Measurements from ENCODE around the gene SOS2.
"Not testable (repeated sequence)": the region's sequence is repeated elsewhere in the genome, so short reads cannot be mapped to it uniquely, and the experiment has no call there.

Gene SOS2

DNA sequence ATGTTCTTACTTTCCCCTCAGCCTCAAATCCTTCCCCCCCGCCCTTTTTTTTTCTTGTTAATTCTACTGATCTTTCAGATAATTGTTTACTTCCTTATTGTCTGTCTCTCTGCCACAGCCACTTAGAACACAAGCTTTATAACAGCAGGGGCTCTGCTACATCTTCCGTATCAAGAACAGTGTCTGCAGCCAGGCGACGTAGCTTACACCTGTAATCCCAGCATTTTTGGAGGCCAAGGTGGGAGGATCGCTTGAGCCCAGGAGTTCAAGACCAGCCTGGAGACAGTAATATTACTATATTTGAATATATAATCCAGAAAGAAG is 5.4 kb downstream of the SOS2 start:
- no peak for DNase-seq (ENCODE audit: low read depth, low spot score)

DNA sequence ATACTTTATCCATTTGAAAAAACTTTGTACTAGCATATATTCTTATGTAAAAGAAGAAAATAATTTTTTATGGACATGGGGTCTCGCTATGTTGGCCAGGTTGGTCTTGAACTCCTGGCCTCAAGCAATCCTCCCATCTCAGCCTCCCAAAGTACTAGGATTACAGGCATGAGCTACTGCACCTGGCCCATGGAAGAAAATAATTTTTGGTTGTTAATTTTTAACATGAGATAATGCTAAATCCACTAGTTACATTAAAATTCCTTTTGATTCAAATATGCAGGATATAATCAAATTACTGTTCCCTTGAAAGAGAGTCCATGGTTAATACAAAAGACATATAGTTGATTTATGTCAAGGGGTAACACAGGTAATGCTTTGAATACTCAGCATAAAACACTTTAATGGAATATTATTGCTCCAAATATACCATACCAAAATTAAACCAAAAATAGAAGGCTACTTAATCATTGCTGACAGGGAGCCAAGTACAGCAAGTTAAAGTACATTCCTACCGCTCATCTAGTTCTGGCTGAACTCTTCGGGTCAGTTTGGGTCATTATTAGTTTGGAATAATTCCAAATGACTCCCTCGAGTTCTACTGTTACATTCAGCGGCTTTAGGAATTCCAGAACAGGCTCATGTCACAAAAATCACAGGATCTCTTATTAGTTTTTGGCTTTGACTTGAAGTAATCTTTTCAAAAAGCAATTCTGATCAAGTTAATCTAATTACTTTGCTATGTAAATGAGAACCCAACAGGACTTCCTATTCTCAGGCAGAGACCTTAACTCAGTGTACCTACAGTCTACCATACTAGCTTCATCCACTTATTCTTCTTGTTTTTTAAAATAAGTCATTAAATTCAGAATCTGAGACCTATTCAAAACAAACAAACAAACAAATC is 6.1 kb downstream of the SOS2 start:
- no peak for DNase-seq (ENCODE audit: low read depth, low spot score)

DNA sequence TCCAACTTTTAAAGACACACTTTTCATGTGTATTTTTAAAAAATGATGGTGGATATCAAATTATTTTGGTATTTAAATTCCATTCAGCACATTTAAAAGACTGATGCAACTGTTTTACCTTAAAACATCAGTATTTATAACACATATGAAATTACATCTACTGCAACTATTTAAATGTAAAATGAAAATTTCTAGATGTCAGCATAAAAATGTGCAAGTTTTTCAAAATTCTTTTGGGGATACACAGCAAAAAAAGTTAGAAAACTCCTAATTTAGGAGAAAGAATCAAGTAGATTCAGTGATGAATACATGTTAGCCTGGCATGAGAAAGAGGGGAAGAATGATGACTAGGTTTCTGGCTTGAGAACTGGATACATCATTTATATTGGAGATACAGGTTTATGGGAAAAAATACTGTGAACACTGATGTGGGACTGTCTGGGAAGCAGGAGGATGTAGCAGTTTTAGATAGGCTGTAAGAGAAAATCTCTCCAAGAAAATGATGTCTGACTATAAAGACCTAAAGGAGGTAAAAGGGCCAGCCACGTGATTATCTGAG is 9.2 kb downstream of the SOS2 start:
- no peak for DNase-seq (ENCODE audit: low read depth, low spot score)

DNA sequence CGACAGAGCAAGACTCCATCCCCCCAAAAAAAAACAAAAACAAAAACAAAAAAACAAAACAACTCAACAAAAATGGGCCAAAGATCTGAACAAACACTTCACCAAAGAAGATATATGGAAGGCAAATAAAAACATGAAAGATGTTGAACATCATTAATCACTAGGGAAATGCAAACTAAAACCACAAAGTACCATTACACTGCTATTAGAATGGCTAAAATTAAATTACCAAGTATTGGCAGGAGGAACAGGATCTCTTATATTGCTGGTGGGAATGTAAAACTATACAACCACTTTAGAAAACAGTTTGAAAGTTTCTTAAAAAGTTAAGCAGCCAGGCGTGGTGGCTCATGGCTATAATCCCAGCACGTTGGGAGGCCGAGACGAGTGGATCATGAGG is 12.9 kb downstream of the SOS2 start:
- DNase-seq (ENCODE audit: low read depth, low spot score) = no peak

DNA sequence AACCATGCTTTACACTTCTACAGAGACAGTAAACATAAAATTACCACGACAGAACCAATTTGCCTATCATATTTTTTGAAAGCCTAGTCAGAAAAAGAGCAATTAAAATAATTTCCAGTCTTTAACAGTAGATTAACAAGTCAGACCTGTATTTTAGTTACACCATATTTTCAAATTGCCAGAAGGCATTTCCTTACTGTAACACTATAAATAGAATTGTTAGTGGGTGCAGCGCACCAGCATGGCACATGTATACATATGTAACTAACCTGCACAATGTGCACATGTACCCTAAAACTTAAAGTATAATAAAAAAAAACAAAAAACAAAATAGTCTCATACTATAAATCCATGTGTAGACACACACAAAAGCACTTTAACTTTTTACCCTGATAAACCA is 16.0 kb downstream of the SOS2 start:
- no peak for DNase-seq (ENCODE audit: low read depth, low spot score)

DNA sequence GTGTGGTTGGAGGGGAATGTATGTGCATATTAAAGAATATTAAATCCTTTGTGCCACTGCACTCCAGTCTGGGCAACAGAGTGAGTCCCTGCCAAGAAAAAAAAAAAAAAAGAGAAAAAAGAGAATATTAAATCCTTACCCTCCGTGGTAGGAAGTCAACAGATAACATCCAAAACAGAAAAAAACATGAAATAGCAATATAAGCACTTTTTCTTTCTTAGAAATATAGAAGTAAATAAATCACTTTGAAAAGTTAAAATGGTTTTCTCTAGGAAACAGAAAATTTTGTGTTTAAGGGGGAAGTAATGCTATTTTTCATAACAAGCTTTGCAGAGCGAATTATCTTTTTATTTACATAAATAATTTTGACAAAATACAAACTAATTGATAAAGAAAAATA is 17.6 kb downstream of the SOS2 start:
- DNase-seq (ENCODE audit: low read depth, low spot score) = no peak

DNA sequence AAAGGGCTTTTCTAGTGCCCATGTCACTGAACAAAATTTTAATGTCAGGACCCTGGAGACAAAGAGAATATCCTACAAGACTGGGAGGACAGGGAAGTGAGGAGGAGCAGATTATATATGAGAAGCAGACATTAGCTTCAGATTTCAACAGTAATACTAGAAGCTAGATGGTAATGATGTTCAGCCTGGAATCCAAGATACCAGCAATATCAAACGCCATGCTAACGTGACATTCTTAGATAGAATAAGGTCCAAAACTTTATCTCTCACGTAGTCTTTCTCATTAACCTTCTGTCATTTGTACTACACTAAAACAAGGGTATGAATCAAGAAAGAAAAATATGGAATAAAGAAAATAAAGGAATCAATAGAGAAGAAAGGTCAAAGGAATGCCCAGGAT is 18.7 kb downstream of the SOS2 start:
- no peak for DNase-seq (ENCODE audit: low read depth, low spot score)

DNA sequence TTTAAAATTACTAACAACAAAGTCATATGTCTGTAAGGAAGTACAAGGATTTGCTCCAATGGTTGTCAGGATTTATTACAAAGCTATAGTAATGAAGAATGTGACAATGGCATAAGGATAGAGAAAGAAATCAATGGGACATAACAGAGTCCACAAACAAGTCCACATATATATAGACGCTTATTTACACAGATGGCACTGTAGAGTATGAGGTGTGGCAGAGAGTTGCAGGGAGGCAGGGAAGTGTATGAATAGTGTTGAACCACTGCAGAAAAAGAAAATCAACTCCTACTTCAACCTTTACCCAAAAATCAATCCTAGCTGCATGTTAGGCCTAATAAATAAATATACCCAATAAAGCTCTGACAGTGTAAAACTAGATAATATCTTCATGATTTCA is 21.3 kb downstream of the SOS2 start:
- DNase-seq (ENCODE audit: low read depth, low spot score) = no peak

DNA sequence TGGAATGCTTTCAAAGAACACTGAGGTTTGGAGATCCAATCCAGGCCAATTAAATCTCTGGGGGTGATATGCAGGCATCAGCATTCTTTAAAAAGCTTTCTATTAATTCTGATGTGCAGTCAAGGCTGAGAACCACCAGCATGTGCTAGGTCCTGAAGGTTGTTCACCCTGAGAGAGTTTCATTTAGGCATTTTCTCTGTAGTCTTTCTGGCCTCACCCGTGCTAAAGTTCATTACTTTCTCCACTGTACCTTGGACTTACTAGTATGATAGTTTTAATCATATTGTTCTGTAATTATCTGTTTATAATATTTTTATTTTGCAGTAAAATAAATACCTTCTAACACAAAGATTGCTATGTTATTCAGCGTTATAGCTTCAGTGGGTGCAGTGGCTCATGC is 32.9 kb downstream of the SOS2 start:
- no peak for DNase-seq (ENCODE audit: low read depth, low spot score)

DNA sequence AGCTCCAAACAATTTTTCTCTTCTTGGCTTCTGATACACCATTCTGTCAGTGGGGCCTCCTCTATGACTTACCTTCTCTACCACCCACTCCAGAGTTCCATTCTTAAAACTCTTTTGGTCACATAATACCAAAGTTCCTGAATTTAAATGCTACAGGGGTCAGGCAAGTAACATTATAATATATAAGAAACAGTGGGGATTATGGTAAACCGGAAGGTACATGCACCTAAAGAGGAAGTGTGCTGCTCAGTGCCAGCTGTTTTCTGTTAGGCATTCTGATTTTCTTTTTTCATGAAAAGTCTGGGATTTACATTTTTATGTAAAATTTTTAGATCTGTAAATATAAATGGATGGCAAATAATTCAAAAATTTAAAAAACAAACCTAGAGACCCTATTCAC is 39.9 kb downstream of the SOS2 start:
- DNase-seq (ENCODE audit: low read depth, low spot score) = no peak

DNA sequence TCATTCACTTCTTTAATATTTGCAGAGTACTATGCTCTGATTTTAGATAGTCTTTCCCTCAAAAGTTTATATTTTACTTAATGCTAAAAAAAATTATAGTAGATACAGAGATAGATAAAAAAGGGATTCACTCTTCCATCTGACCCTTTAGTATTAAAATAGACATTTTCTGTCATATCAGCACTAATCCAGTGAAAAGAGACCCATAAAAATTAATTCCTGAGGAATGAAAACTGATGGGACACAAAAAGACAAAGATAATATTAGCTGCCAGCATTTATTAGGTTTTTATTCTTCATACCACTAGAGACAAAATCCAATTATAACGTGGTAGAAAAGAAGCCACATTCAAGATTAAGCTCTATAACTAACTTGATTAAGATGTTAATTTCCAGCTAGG is 45.3 kb downstream of the SOS2 start:
- no peak for DNase-seq (ENCODE audit: low read depth, low spot score)

DNA sequence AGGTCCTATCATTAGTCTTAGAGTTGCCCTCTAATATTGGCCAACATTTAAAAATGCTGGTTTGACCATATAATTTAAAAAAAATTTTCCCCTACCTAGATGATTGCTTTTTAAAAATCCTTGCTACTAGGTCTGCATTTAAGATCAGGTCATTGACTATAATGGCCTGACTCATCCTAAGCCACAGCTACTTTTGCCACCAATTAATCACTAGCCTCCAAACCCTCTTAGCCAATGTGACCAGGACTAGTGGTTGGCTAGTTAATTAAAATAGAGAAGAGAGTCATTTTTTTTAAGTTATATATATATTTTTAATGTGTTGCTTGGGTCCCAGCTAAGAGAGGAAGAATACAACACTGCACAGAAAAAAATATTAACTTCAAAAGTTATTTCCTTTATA is 57.5 kb downstream of the SOS2 start:
- DNase-seq (ENCODE audit: low read depth, low spot score) = no peak

DNA sequence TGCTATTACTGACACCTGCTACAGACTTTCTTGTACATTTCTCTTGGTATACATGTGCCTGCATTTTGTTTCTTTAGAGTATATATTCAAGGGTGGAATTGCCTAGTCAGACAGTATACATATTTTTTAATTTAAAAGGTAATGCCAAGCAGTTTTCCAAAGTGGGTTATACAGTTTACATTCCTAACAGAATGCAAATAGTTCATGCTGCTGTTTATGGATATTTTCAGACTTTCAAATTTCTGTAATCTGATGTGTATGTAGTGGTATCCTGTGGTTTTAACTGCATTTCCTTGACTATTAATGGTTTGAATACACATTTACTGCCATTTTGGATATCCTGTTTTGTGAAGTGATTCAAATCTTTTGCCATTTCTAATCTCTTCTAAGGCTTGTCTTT is 59.5 kb downstream of the SOS2 start:
- DNase-seq (ENCODE audit: low read depth, low spot score) = no peak

DNA sequence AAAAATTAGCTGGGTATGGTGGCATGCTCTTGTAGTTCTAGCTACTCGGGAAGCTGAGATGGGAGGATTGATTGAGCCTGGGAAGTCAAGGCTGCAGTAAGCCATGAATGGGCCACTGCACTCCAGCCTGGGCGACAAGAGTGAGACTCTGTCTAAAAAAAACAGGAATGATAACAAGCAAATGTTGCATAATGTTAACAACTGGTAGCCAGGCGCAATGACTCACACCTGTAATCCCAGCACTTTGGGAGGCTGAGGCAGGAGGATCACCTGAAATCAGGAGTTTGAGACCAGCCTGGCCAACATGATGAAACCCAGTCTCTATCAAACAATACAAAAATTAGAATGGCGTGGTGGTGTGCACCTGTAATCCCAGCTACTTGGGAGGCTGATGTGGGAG is 64.0 kb downstream of the SOS2 start:
- not testable (repeated sequence) for DNase-seq (ENCODE audit: low read depth, low spot score)

DNA sequence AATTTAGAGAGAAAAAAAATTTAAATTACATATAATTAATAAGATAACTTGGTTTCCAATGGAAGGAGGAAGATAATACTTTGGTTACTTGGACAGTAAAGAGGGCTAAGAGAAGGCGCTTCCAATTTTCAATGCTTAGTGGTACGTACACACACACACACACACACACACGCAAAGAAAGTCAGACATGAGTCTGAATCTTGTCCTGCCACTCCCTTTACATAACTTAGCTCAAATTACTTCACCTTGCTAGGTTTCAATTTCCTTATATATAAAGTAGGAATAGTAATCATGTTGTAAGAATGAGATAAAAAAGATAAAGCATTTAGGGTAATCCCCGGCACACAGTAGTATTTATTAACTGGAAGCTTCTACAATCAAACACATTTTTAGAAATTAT is 75.3 kb downstream of the SOS2 start:
- DNase-seq (ENCODE audit: low read depth, low spot score) = no peak

DNA sequence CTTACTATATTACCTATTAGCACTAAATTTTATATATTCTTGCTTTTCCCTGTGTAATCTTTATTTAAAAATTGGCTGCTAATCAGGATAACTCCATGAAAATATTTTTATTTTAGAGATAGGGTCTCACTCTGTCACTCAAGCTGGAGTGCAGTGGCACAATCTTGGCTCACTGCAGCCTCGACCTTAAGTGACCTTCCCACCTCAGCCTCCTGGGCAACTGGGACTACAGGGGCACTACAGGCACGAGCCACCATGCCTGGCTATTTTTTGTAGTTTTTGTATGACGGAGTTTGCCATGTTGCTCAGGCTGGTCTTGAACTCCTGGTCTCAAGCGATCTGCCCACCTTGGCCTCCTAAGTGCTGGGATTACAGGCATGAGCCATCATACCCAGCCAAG is 82.6 kb downstream of the SOS2 start:
- DNase-seq (ENCODE audit: low read depth, low spot score) = no peak

DNA sequence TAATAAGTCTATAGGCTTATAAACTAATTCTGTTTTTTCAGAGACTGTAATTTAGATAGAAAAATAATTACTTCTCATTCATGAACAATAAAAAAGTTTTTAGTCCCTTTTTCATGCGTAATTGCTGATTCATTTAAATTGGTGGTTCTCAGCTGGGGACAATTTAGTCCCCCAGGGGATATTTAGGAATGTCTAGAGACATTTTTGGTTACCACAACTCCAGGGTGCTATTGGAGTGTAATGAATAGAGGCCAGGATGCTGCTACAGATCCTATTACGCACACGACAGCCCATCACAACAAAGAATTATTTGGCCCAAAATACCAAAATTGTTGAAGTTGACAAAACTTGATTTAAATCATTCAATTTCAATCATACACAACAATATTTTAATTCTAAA is 92.2 kb downstream of the SOS2 start:
- no peak for DNase-seq (ENCODE audit: low read depth, low spot score)

DNA sequence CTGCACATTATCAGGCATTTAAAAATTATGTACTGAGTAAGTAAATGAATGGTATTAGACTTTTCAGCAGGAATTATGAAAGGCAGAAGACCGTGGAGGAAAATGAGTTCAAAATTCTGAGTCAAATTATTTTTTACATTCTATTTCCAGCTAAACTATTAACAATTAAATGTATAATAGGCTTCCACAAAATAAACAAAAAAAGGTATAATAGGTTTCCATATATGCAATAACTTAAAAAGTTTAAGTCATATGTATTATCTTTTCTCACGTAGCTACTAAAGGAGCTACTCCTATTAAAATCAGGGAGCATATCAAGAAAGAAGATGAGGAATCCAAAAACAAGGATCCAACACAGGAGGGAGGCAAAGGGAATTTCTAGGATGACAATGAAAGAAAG is 103.6 kb downstream of the SOS2 start:
- no peak for DNase-seq (ENCODE audit: low read depth, low spot score)

DNA sequence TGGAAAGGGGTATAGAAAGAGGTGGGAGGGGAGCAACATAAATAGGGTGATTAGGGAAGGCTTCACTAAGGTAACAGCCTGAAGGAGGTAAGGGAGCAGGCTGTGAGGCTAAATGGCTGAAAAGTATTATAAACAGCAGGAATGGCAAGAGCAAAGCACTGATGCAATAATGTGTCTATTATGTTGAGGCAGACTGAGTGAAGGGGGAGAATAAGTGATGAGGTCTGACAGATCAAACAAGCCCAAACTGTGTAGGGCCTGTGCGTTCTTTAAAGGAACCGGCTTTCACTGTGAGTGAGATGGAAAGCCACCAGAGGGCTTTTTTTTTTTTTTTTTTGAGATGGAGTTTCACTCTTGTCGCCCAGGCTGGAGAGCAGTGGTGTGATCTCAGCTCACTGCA is 108.3 kb downstream of the SOS2 start:
- DNase-seq (ENCODE audit: low read depth, low spot score) = no peak

DNA sequence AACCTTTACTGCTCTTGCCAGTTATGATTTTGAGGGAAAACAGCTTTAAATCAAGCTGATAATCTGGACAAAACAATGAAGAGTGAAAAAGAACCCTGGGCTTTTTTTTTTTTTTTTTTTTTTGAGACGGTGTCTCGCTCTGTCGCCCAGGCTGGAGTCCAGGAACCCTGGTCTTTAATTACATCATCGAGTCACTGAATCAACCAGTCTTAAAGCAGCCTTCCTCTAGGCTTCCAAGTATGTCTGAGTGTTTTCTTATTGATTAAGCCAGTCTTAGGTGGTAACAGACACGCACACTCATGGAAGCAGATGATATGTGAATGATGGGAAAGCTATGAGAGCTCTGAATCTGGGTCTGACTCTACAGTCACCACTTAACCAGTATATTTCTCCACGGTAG is 109.1 kb downstream of the SOS2 start:
- DNase-seq (ENCODE audit: low read depth, low spot score) = no peak

DNA sequence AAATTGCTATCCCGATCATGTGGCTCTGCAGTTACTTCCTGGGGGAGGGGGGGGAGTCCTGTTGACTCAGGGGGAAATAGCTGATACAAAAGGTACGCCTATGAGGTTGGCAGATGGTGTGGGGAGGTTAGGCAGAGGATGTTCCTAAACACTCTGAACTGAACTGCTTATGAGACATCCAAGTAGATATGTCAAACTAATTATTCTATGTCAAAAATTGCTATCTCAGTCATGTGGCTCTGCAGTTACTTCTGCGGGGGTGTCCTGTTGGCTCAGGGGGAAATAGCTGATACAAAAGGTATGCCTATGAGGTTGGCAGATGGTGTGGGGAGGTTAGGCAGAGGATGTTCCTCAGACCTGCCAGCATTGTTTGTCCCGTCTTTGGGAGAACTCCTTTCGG is 109.9 kb downstream of the SOS2 start:
- no peak for DNase-seq (ENCODE audit: low read depth, low spot score)

DNA sequence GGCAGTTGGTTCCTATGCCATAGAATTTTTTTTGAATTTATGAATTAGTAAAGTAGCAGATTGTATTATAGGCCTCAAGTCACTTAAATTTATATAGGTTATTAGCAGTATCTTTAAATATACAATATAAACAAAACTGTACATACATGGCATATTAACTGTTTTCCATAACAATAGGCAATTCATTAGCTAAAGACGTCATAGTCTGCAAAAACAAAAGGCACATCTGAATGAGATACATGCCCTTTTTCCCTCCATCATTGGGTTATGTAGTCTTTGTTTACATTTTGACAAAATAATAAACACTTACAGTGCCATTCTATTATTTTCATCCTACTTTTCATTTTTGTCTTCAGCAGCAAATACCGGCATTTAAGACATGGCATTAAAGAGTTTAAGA is 113.9 kb downstream of the SOS2 start:
- DNase-seq (ENCODE audit: low read depth, low spot score) = no peak

DNA sequence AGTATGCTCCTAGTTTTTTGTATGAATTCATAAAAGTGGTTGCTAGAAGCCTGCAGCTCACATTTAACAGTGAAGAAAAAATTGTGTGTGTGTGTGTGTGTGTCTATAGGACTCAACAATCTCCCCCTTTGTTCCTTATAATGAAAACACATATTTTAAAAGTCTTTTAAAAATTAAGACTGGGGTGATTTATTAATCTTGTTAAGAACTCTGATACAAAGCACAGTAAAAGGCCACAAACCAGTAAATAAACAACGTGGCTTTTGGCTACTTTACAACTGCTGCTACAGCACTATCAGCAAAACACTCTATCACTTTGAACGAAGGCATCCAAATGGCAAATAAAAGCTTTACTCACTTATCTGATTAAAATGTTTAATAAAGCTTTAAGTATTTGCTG is 114.4 kb downstream of the SOS2 start:
- no peak for DNase-seq (ENCODE audit: low read depth, low spot score)

Data from activated naive CD8-positive, alpha-beta T cell treated with anti-CD3 and anti-CD28 coated beads, Interleukin-2, amount 50 U/mL, for 16 hours (primary cell).